Measurements from ENCODE around the gene ELFN1.

Gene ELFN1

GRCh38 chr7:1651891-1652290, 18.2 kb upstream of the ELFN1 start:
- TF ChIP-seq CTCF (IDR thresholded peaks at IDR 0.05; ENCODE audit: insufficient read depth, low read length, poor library complexity, severe bottlenecking), result no peak
- no peaks in the 10 kb centered on the region; the same call in none of the 2 replicates for H3K27me3 ChIP-seq (replicated peaks; ENCODE audit: control insufficient read depth, insufficient read depth, low read length)
- H3K36me3 ChIP-seq (ENCODE audit: control insufficient read depth, insufficient read depth, low read length), result no peaks in the 10 kb centered on the region
- H3K4me3 ChIP-seq (replicated peaks; ENCODE audit: low read depth, low read length), result no peak overlapping the region
- DNase-seq (ENCODE audit: extremely low read depth, insufficient read length), result no peak

DNA sequence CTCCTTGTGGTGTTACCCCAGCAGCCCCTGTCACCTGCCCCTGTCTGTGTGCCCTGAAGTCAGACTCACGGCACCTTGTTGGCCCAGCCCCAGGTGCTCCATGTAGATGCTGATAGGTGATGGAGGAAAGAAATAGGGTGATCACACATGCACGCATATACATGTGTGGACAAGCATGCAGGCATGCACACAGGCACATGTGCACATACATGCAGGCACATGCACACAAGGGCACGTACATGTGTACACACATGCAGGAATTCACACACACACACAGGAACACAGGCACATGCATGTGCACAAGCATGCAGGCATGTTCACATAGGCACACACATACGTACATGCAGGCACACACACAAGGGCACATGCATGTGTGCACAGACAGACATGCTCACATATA, 16.6 kb upstream of the ELFN1 start:
- DNase-seq (ENCODE audit: extremely low read depth, insufficient read length), result no peak
- no peak for TF ChIP-seq CTCF (IDR thresholded peaks at IDR 0.05; ENCODE audit: insufficient read depth, low read length, poor library complexity, severe bottlenecking)
- Histone ChIP-seq H3K4me3 (replicated peaks; ENCODE audit: low read depth, low read length) (no peak overlapping the region), H3K36me3 (ENCODE audit: control insufficient read depth, insufficient read depth, low read length) (no peaks in the 10 kb centered on the region), H3K27me3 (replicated peaks; ENCODE audit: control insufficient read depth, insufficient read depth, low read length) (no peaks in the 10 kb centered on the region; the same call in 1 of the 2 replicates)

GRCh38 chr7:1654111-1654510, 16.0 kb upstream of the ELFN1 start:
- Histone ChIP-seq H3K4me3 (replicated peaks; ENCODE audit: low read depth, low read length) (no peak overlapping the region), H3K27me3 (replicated peaks; ENCODE audit: control insufficient read depth, insufficient read depth, low read length) (no peaks in the 10 kb centered on the region; the same call in 1 of the 2 replicates), H3K36me3 (ENCODE audit: control insufficient read depth, insufficient read depth, low read length) (no peaks in the 10 kb centered on the region)
- no peak for TF ChIP-seq CTCF (IDR thresholded peaks at IDR 0.05; ENCODE audit: insufficient read depth, low read length, poor library complexity, severe bottlenecking)
- DNase-seq (ENCODE audit: extremely low read depth, insufficient read length), result no peak

GRCh38 chr7:1654738-1655475, 15.2 kb upstream of the ELFN1 start:
- TF ChIP-seq CTCF (IDR thresholded peaks at IDR 0.05; ENCODE audit: insufficient read depth, low read length, poor library complexity, severe bottlenecking), result no peak
- no peak for DNase-seq (ENCODE audit: extremely low read depth, insufficient read length)
- Histone ChIP-seq H3K4me3 (replicated peaks; ENCODE audit: low read depth, low read length) (no peak overlapping the region), H3K36me3 (ENCODE audit: control insufficient read depth, insufficient read depth, low read length) (no peaks in the 10 kb centered on the region), H3K27me3 (replicated peaks; ENCODE audit: control insufficient read depth, insufficient read depth, low read length) (no peaks in the 10 kb centered on the region; the same call in 1 of the 2 replicates)

DNA sequence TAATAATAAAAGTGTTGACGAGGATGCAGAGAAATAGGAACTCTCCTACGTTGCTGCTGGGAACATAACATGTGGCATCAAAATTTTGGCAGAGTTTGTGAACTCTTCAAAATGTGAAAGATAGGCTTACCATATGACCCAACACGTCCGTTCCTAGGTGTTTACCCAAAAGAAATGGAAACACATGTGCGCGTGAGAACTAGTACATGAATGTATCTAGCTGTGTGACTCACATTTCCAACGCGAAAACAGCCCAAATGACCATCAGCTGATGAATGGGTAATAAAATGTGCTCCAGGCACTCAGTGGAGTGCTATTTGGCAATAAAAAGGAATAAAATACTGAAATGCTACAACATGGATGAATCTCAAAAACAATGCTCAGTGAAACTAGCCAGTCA, 10.4 kb upstream of the ELFN1 start:
- TF ChIP-seq CTCF (IDR thresholded peaks at IDR 0.05; ENCODE audit: insufficient read depth, low read length, poor library complexity, severe bottlenecking), result no peak
- H3K4me3 ChIP-seq (replicated peaks; ENCODE audit: low read depth, low read length), result no peak overlapping the region
- no peaks in the 10 kb centered on the region for H3K36me3 ChIP-seq (ENCODE audit: control insufficient read depth, insufficient read depth, low read length)
- DNase-seq (ENCODE audit: extremely low read depth, insufficient read length), result no peak
- H3K27me3 ChIP-seq (replicated peaks; ENCODE audit: control insufficient read depth, insufficient read depth, low read length), result peaks cover 2% of the 10 kb centered on the region
